ENCODE results near the gene BEND7.
A peak's percentile ranks its signal among the peaks of the same experiment; 100 is the strongest.

The BEND7 gene

GRCh38 chr10:13470270-13470669, 58.5 kb downstream of the BEND7 start:
- H3K4me3 ChIP-seq (ENCODE audit: low read depth, low read length) = no peak overlapping the region
- no peak for DNase-seq (ENCODE audit: low read depth, low spot score)
- no peak for TF ChIP-seq CTCF (IDR thresholded peaks at IDR 0.05; ENCODE audit: insufficient read depth, low read length, missing control alignments)
- ChIA-PET POLR2A (no interaction called here), CTCF (interaction anchor here (0.9 to 1.7 kb wide), 4 partner anchors 12 to 98 kb away, joined by 3 to 5 read pairs (median 4); no protein-coding TSS in a partner anchor)

GRCh38 chr10:13462551-13462950, 66.3 kb downstream of the BEND7 start:
- ChIA-PET POLR2A (no interaction called here), CTCF (no interaction called here)
- H3K4me3 ChIP-seq (ENCODE audit: low read depth, low read length) = no peak overlapping the region
- no peak for DNase-seq (ENCODE audit: low read depth, low spot score)
- TF ChIP-seq CTCF (IDR thresholded peaks at IDR 0.05; ENCODE audit: insufficient read depth, low read length, missing control alignments) = no peak

GRCh38 chr10:13458687-13459012, 70.2 kb downstream of the BEND7 start:
- TF ChIP-seq CTCF (IDR thresholded peaks at IDR 0.05; ENCODE audit: insufficient read depth, low read length, missing control alignments) = no peak
- no peak for DNase-seq (ENCODE audit: low read depth, low spot score)
- ChIA-PET CTCF (interaction anchor here (1.2 kb wide), 2 partner anchors 17 to 19 kb away, joined by 3 to 4 read pairs; no protein-coding TSS in a partner anchor), POLR2A (no interaction called here)
- H3K4me3 ChIP-seq (ENCODE audit: low read depth, low read length) = no peak overlapping the region

GRCh38 chr10:13457958-13458686, 70.7 kb downstream of the BEND7 start:
- ChIA-PET POLR2A (no interaction called here), CTCF (interaction anchor here (1.2 kb wide), 2 partner anchors 16 to 18 kb away, joined by 3 to 4 read pairs; no protein-coding TSS in a partner anchor)
- TF ChIP-seq CTCF (IDR thresholded peaks at IDR 0.05; ENCODE audit: insufficient read depth, low read length, missing control alignments) = no peak

GRCh38 chr10:13453896-13454295, 74.9 kb downstream of the BEND7 start:
- H3K4me3 ChIP-seq (ENCODE audit: low read depth, low read length) = no peak overlapping the region
- CTCF ChIA-PET = interaction anchor here (1.1 to 5.7 kb wide), 3 partner anchors 12 to 17 kb away, joined by 3 to 47 read pairs (median 3); no protein-coding TSS in a partner anchor
- no peak for TF ChIP-seq CTCF (IDR thresholded peaks at IDR 0.05; ENCODE audit: insufficient read depth, low read length, missing control alignments)
- POLR2A ChIA-PET = no interaction called here
- DNase-seq (ENCODE audit: low read depth, low spot score) = no peak

More at GRCh38 chr10:13457958-13458686, 70.7 kb downstream of the BEND7 start:
- no peak for DNase-seq (ENCODE audit: low read depth, low spot score)
- no peak overlapping the region for H3K4me3 ChIP-seq (ENCODE audit: low read depth, low read length)

GRCh38 chr10:13450069-13450468, 78.7 kb downstream of the BEND7 start:
- DNase-seq (ENCODE audit: low read depth, low spot score) = peak; percentile 31
- no peak for TF ChIP-seq CTCF (IDR thresholded peaks at IDR 0.05; ENCODE audit: insufficient read depth, low read length, missing control alignments)
- POLR2A ChIA-PET = no interaction called here
- H3K4me3 ChIP-seq (ENCODE audit: low read depth, low read length) = no peak overlapping the region
- CTCF ChIA-PET = interaction anchor here (1.0 to 1.7 kb wide), 3 partner anchors 10 to 136 kb away, joined by 3 to 24 read pairs (median 4); no protein-coding TSS in a partner anchor

Data from AG04449 (cell line).